GM23338 (cell line): ENCODE results near the gene SEZ6L. TPM values are rescaled to one million over a fixed set of nuclear protein-coding genes. Genes with fewer than 3 reads are reported as not detected.

ENCODE experiments used
- ATAC-seq: fragments of 200-7000 bp; cut with Tn5 transposase; 3 replicates; pipeline ENCODE4 v1.9.1; 2020
- DNase-seq: peaks from one replicate; pipeline ENCODE4 v3.0.0-alpha.2; 2015; ENCODE audit warnings: low spot score
- H2AFZ ChIP-seq: fragments of 200-600 bp; sonication (generic); 2 replicates; pipeline ENCODE4 v1.8.0; 2016; ENCODE audit warnings: antibody characterized with exemption, mild to moderate bottlenecking, moderate library complexity
- H3F3A ChIP-seq: fragments of 200-600 bp; sonication (generic); replicated peaks from 2 replicates; pipeline ENCODE4 v1.8.0; 2017; ENCODE audit warnings: antibody characterized with exemption, mixed run types, low read depth
- H3K27ac ChIP-seq: fragments of 200-600 bp; sonication (generic); 2 replicates; pipeline ENCODE4 v1.6.1; 2016; ENCODE audit warnings: low read depth
- H3K27me3 ChIP-seq: fragments of 200-600 bp; sonication (generic); 2 replicates; pipeline ENCODE4 v1.8.0; 2016; ENCODE audit warnings: mild to moderate bottlenecking, mixed run types, moderate library complexity; ENCODE audit not compliant: insufficient read depth
- H3K36me3 ChIP-seq: fragments of 200-600 bp; sonication (generic); 2 replicates; pipeline ENCODE4 v1.8.0; 2016; ENCODE audit warnings: mild to moderate bottlenecking; ENCODE audit not compliant: insufficient read depth
- H3K4me1 ChIP-seq: fragments of 200-600 bp; sonication (generic); 2 replicates; pipeline ENCODE4 v1.8.0; 2016; ENCODE audit warnings: mild to moderate bottlenecking, moderate library complexity; ENCODE audit not compliant: insufficient read depth
- H3K4me2 ChIP-seq: fragments of 200-600 bp; sonication (generic); 2 replicates; pipeline ENCODE4 v1.7.1; 2017; ENCODE audit warnings: mixed run types
- H3K4me3 ChIP-seq: fragments of 200-600 bp; sonication (generic); 2 replicates; pipeline ENCODE4 v1.6.1; 2016; ENCODE audit warnings: mixed run types
- H3K79me2 ChIP-seq: fragments of 200-600 bp; sonication (generic); replicated peaks from 2 replicates; pipeline ENCODE4 v1.8.0; 2017; ENCODE audit warnings: mild to moderate bottlenecking; ENCODE audit not compliant: insufficient read depth
- H3K9me2 ChIP-seq: fragments of 200-600 bp; sonication (generic); 2 replicates; pipeline ENCODE4 v1.8.0; 2017; ENCODE audit not compliant: insufficient read depth
- H4K20me1 ChIP-seq: fragments of 200-600 bp; sonication (generic); replicated peaks from 2 replicates; pipeline ENCODE4 v1.8.0; 2017; ENCODE audit warnings: mild to moderate bottlenecking; ENCODE audit not compliant: insufficient read depth
- H3K27ac Mint-ChIP-seq: 2 replicates; pipeline ENCODE4 v1.8.0; 2020; ENCODE audit warnings: inconsistent platforms, mild to moderate bottlenecking, moderate library complexity, mixed read lengths
- H3K27me3 Mint-ChIP-seq: 3 replicates; pipeline ENCODE4 v1.8.0; 2022; ENCODE audit warnings: low read depth, mild to moderate bottlenecking, moderate library complexity, mixed read lengths, inconsistent platforms; ENCODE audit not compliant: insufficient read depth, poor library complexity
- H3K36me3 Mint-ChIP-seq: 3 replicates; pipeline ENCODE4 v1.8.0; 2021; ENCODE audit warnings: low read depth, mild to moderate bottlenecking, inconsistent platforms, moderate library complexity, mixed read lengths
- H3K4me1 Mint-ChIP-seq: 3 replicates; pipeline ENCODE4 v1.8.0; 2020; ENCODE audit warnings: mild to moderate bottlenecking, inconsistent platforms, mixed read lengths
- H3K4me3 Mint-ChIP-seq: 3 replicates; pipeline ENCODE4 v1.8.0; 2021; ENCODE audit warnings: moderate library complexity, mild to moderate bottlenecking, inconsistent platforms, mixed read lengths
- H3K9me3 Mint-ChIP-seq: 3 replicates; pipeline ENCODE4 v1.8.0; 2020; ENCODE audit warnings: moderate library complexity, mild to moderate bottlenecking, inconsistent platforms, mixed read lengths
- CREB1 ChIP-seq: fragments of 250-450 bp; sonication (Bioruptor Pico); IDR thresholded peaks from 2 replicates; pipeline ENCODE4 v1.5.0; 2020; ENCODE audit warnings: low read depth, mild to moderate bottlenecking, moderate library complexity
- CTCF ChIP-seq, 2 experiments: fragments of 200-600 bp in 1 of 2; sonication (generic) in 1 of 2; conservative IDR thresholded peaks; 2 replicates each; pipeline versions ENCODE4 v1.5.1 to v1.6.1; 2016 to 2017; ENCODE audit warnings: antibody characterized with exemption in 2 of 2, low read depth in 2 of 2, mild to moderate bottlenecking in 2 of 2, moderate library complexity in 1 of 2
- ETS1 ChIP-seq: IDR thresholded peaks from 2 replicates; pipeline ENCODE4 v1.6.1; 2016; ENCODE audit warnings: antibody characterized with exemption
- EZH2 ChIP-seq: fragments of 200-600 bp; sonication (generic); IDR thresholded peaks from one replicate; pipeline ENCODE4 v1.8.0; 2017; ENCODE audit warnings: antibody characterized with exemption, mild to moderate bottlenecking, low read depth; ENCODE audit not compliant: unreplicated experiment
- EZH2phosphoT487 ChIP-seq: fragments of 200-600 bp; sonication (generic); IDR thresholded peaks from one replicate; pipeline ENCODE4 v1.8.1; 2018; ENCODE audit warnings: antibody characterized with exemption; ENCODE audit not compliant: unreplicated experiment
- JUNB ChIP-seq: IDR thresholded peaks from one replicate; pipeline ENCODE4 v1.6.1; 2016; ENCODE audit warnings: antibody characterized with exemption; ENCODE audit not compliant: unreplicated experiment
- NANOG ChIP-seq: IDR thresholded peaks from 2 replicates; pipeline ENCODE4 v1.6.1; 2016; ENCODE audit warnings: antibody characterized with exemption, borderline replicate concordance
- POLR2AphosphoS5 ChIP-seq: IDR thresholded peaks from 2 replicates; pipeline ENCODE4 v1.6.1; 2016; ENCODE audit warnings: antibody characterized with exemption, low read depth
- REST ChIP-seq: IDR thresholded peaks from one replicate; pipeline ENCODE4 v1.6.1; 2018; ENCODE audit warnings: antibody characterized with exemption; ENCODE audit not compliant: unreplicated experiment
- STAT1 ChIP-seq: IDR thresholded peaks from one replicate; pipeline ENCODE4 v1.6.1; 2016; ENCODE audit warnings: antibody characterized with exemption; ENCODE audit not compliant: unreplicated experiment
- ZNF114 ChIP-seq: fragments of 250-450 bp; sonication (Bioruptor Pico); IDR thresholded peaks from 2 replicates; pipeline ENCODE4 v1.5.0; 2020; ENCODE audit warnings: mild to moderate bottlenecking, moderate library complexity
- ZNF331 ChIP-seq: fragments of 250-450 bp; sonication (Bioruptor Pico); IDR thresholded peaks from 2 replicates; pipeline ENCODE4 v1.5.0; 2020; ENCODE audit warnings: low read depth, mild to moderate bottlenecking, moderate library complexity
- ZNF462 ChIP-seq: fragments of 250-450 bp; sonication (Bioruptor Pico); IDR thresholded peaks from 2 replicates; pipeline ENCODE4 v1.5.0; 2020; ENCODE audit warnings: mild to moderate bottlenecking, moderate library complexity
- polyA plus RNA-seq: library from polyadenylated mRNA; unstranded; fragments of >200 nt; fragmentation: Nextera tagmentation; extraction: Ambion mirVana; gene quantifications from 2 replicates; pipeline ENCODE4 v1.2.1, GENCODE V29; 2016
- total RNA-seq: library from RNA; depleted of rRNA; stranded (reverse); fragments of >200 nt; shearing (Covaris generic); gene quantifications from 2 replicates; pipeline ENCODE4 v1.2.3, GENCODE V29; 2014

Gene SEZ6L
- total and polyA plus RNA-seq, 2 experiments from 2014 or later = 0.13 to 0.24 TPM

GRCh38 chr22:26238596-26238995, 69.3 kb downstream of the SEZ6L start:
- H3K4me1 ChIP-seq = no peaks in the 10 kb centered on the region
- Mint-ChIP-seq H3K4me3 (no peak overlapping the region), H3K27me3 (peaks cover 4% of the 10 kb centered on the region), H3K27ac (no peak overlapping the region), H3K9me3 (peaks cover 3% of the 10 kb centered on the region; the same call in 1 of the 3 replicates), H3K36me3 (no peaks in the 10 kb centered on the region), H3K4me1 (no peaks in the 10 kb centered on the region)
- no peak overlapping the region for H3K27ac ChIP-seq
- H3K4me3 ChIP-seq = no peak overlapping the region
- H3K27me3 ChIP-seq = no peaks in the 10 kb centered on the region
- DNase-seq (no peak), ATAC-seq (no peak)
- H3F3A ChIP-seq = no peaks in the 10 kb centered on the region
- TF ChIP-seq ZNF331 (no peak), STAT1 (no peak), NANOG (no peak), CREB1 (no peak), POLR2AphosphoS5 (no peak), ETS1 (no peak), ZNF114 (CRISPR knock-in tag) (no peak), JUNB (no peak), REST (no peak), CTCF (conservative IDR thresholded peaks at IDR 0.05; ENCODE audit: low read depth in 2 of 2) (no peak), EZH2phosphoT487 (no peak), EZH2 (no peak), ZNF462 (CRISPR knock-in tag) (no peak)
- no peak overlapping the region for H3K4me2 ChIP-seq
- H3K9me2 ChIP-seq = 0 out of 2 replicates have a peak, but pooled peaks cover 3% of the 10 kb centered on the region
- H3K36me3 ChIP-seq = no peaks in the 10 kb centered on the region
- H4K20me1 ChIP-seq = no peaks in the 10 kb centered on the region; the same call in 1 of the 2 replicates
- H3K79me2 ChIP-seq = no peaks in the 10 kb centered on the region
- H2AFZ ChIP-seq = no peak overlapping the region
